H1 (cell line): ENCODE data around the gene RTP2. TPM values are rescaled to one million over a fixed set of nuclear protein-coding genes. Genes with fewer than 3 reads are reported as not detected.

Source experiments
- CTCF ChIA-PET: fragments of 300-600 bp; sonication (Branson Sonifier 250); formaldehyde crosslinking; loops from one replicate; lab custom pipeline; 2021; ENCODE audit not compliant: partially characterized antibody; lab: Charles Lee
- POLR2A ChIA-PET: fragments of 300-600 bp; sonication (Branson Sonifier 250); formaldehyde crosslinking; loops from one replicate; lab custom pipeline; 2021; ENCODE audit warnings: inconsistent platforms; ENCODE audit not compliant: partially characterized antibody; lab: Charles Lee
- DNase-seq, 2 experiments: peaks; one replicate each; pipeline versions ENCODE4 v3.0.0 to v3.0.0-alpha.2; 2010 to 2022; ENCODE audit warnings: low spot score in 2 of 2, low read depth in 1 of 2, mixed read lengths in 1 of 2
- FAIRE-seq: peaks from 2 replicates; lab custom pipeline; 2011; peaks lifted over from hg19 to GRCh38; lab: Jason Lieb, UNC
- H2AFZ ChIP-seq: 2 replicates; pipeline ENCODE4 v1.8.1; 2012; ENCODE audit warnings: low read length, inconsistent platforms
- H2AK5ac ChIP-seq: 2 replicates; pipeline ENCODE4 v1.6.1; 2013; ENCODE audit warnings: low read depth, low read length
- H2BK120ac ChIP-seq: replicated peaks from 2 replicates; pipeline ENCODE3; 2013; ENCODE audit warnings: low read depth, low read length, inconsistent platforms
- H2BK12ac ChIP-seq: 2 replicates; pipeline ENCODE4 v1.6.1; 2013; ENCODE audit warnings: low read depth, low read length
- H2BK15ac ChIP-seq: 2 replicates; pipeline ENCODE4 v1.6.1; 2013; ENCODE audit warnings: low read length
- H2BK20ac ChIP-seq: 2 replicates; pipeline ENCODE4 v1.6.1; 2013; ENCODE audit warnings: low read length
- H2BK5ac ChIP-seq: 2 replicates; pipeline ENCODE4 v1.6.1; 2013; ENCODE audit warnings: low read depth, low read length
- H3K14ac ChIP-seq: 2 replicates; pipeline ENCODE4 v1.6.1; 2013; ENCODE audit warnings: inconsistent platforms; ENCODE audit not compliant: insufficient read length
- H3K18ac ChIP-seq: 2 replicates; pipeline ENCODE4 v1.6.1; 2013; ENCODE audit warnings: low read length; ENCODE audit errors: extremely low read depth
- H3K23ac ChIP-seq: 2 replicates; pipeline ENCODE4 v1.6.1; 2013; ENCODE audit warnings: inconsistent platforms; ENCODE audit not compliant: insufficient read length
- H3K23me2 ChIP-seq: 2 replicates; pipeline ENCODE4 v1.6.1; 2013; ENCODE audit warnings: low read depth, low read length
- H3K27ac ChIP-seq: 2 replicates; pipeline ENCODE4 v1.6.1; 2011; ENCODE audit warnings: low read depth, low read length, inconsistent platforms
- H3K27me3 ChIP-seq, 4 experiments: replicated peaks in 1 of 4; 1 replicate in 1 of 4; 2 replicates in 3 of 4; pipeline versions ENCODE4 v1.6.1 to v1.8.1; 2011 to 2013; ENCODE audit warnings: low read length in 3 of 4, mild to moderate bottlenecking in 3 of 4, inconsistent platforms in 2 of 4, mixed read lengths in 2 of 4, moderate library complexity in 1 of 4; ENCODE audit not compliant: control insufficient read depth in 3 of 4, insufficient read depth in 3 of 4; ENCODE audit errors: extremely low read depth in 1 of 4
- H3K36me3 ChIP-seq, 4 experiments: 2 replicates each; pipeline versions ENCODE4 v1.6.1 to v1.8.1; 2011 to 2013; ENCODE audit warnings: mild to moderate bottlenecking in 4 of 4, low read length in 3 of 4, moderate library complexity in 2 of 4, control low read depth in 1 of 4, inconsistent platforms in 1 of 4; ENCODE audit not compliant: insufficient read depth in 4 of 4, control insufficient read depth in 2 of 4
- H3K4ac ChIP-seq: replicated peaks from 2 replicates; pipeline ENCODE3; 2013; ENCODE audit warnings: low read length, low read depth, mixed read lengths, inconsistent platforms; ENCODE audit not compliant: insufficient read length
- H3K4me1 ChIP-seq, 4 experiments: replicated peaks in 1 of 4; 1 replicate in 1 of 4; 2 replicates in 3 of 4; pipeline versions ENCODE4 v1.6.1 to v1.8.1; 2011 to 2013; ENCODE audit warnings: low read length in 3 of 4, inconsistent platforms in 2 of 4, mixed read lengths in 1 of 4; ENCODE audit not compliant: insufficient read depth in 4 of 4, control insufficient read depth in 3 of 4
- H3K4me2 ChIP-seq, 2 experiments: 2 replicates each; pipeline versions ENCODE4 v1.6.1 to v1.8.1; 2011 to 2013; ENCODE audit warnings: low read depth in 2 of 2, low read length in 2 of 2, control low read depth in 1 of 2, inconsistent platforms in 1 of 2, mild to moderate bottlenecking in 1 of 2; ENCODE audit not compliant: insufficient read depth in 1 of 2
- H3K4me3 ChIP-seq, 4 experiments: fragments of 200-600, 300-600 bp in 1 of 4; sonication (generic), shearing (Covaris generic), sonication (Bioruptor Twin) in 1 of 4; 2 replicates each; pipeline versions ENCODE4 v1.5.1 to v1.8.1; 2011 to 2016; ENCODE audit warnings: low read length in 4 of 4, low read depth in 3 of 4, control low read depth in 2 of 4, inconsistent platforms in 2 of 4, mild to moderate bottlenecking in 2 of 4, mixed read lengths in 1 of 4, moderate library complexity in 1 of 4; ENCODE audit not compliant: insufficient read depth in 2 of 4; ENCODE audit errors: extremely low read depth in 1 of 4
- H3K56ac ChIP-seq: replicated peaks from 2 replicates; pipeline ENCODE3; 2013; ENCODE audit warnings: low read depth, mild to moderate bottlenecking, mixed read lengths, low read length, inconsistent platforms; ENCODE audit not compliant: insufficient read length
- H3K79me1 ChIP-seq: 2 replicates; pipeline ENCODE4 v1.6.1; 2013; ENCODE audit warnings: low read depth, low read length, control low read depth
- H3K79me2 ChIP-seq, 2 experiments: 2 replicates each; pipeline versions ENCODE4 v1.6.1 to v1.8.1; 2012 to 2013; ENCODE audit warnings: low read length in 2 of 2, mild to moderate bottlenecking in 2 of 2, inconsistent platforms in 1 of 2; ENCODE audit not compliant: insufficient read depth in 2 of 2, control insufficient read depth in 1 of 2
- H3K9ac ChIP-seq, 4 experiments: replicated peaks in 1 of 4; 1 replicate in 1 of 4; 2 replicates in 3 of 4; pipeline versions ENCODE4 v1.6.1 to v1.8.1; 2011 to 2013; ENCODE audit warnings: low read depth in 3 of 4, low read length in 3 of 4, control low read depth in 2 of 4, mild to moderate bottlenecking in 2 of 4, moderate library complexity in 2 of 4, inconsistent platforms in 1 of 4; ENCODE audit errors: extremely low read depth in 1 of 4
- H3K9me3 ChIP-seq, 2 experiments: 2 replicates each; pipeline versions ENCODE4 v1.6.1 to v1.8.1; 2012 to 2013; ENCODE audit warnings: mild to moderate bottlenecking in 2 of 2, moderate library complexity in 2 of 2, control low read depth in 1 of 2, inconsistent platforms in 1 of 2, low read depth in 1 of 2, low read length in 1 of 2, mixed read lengths in 1 of 2; ENCODE audit not compliant: insufficient read depth in 2 of 2
- H4K20me1 ChIP-seq, 2 experiments: replicated peaks in 1 of 2; 2 replicates each; pipeline versions ENCODE3 to v1.8.1; 2011 to 2013; ENCODE audit warnings: inconsistent platforms in 2 of 2, low read length in 2 of 2, mild to moderate bottlenecking in 1 of 2; ENCODE audit not compliant: insufficient read depth in 2 of 2, control insufficient read depth in 1 of 2
- H4K5ac ChIP-seq: 2 replicates; pipeline ENCODE4 v1.6.1; 2013; ENCODE audit warnings: low read length, low read depth, mixed read lengths, inconsistent platforms; ENCODE audit not compliant: insufficient read length
- H4K8ac ChIP-seq: 2 replicates; pipeline ENCODE4 v1.8.0; 2013; ENCODE audit warnings: mild to moderate bottlenecking, moderate library complexity, low read length, inconsistent platforms; ENCODE audit not compliant: insufficient read depth; ENCODE audit errors: extremely low read depth
- H4K91ac ChIP-seq: replicated peaks from 2 replicates; pipeline ENCODE3; 2013; ENCODE audit warnings: low read length, mixed read lengths, inconsistent platforms; ENCODE audit not compliant: insufficient read length
- BCL11A ChIP-seq, 2 experiments: IDR thresholded peaks; one replicate each; pipeline ENCODE4 v1.6.1; 2011; ENCODE audit warnings: low read depth in 2 of 2, low read length in 2 of 2, mild to moderate bottlenecking in 2 of 2
- BRCA1 ChIP-seq: IDR thresholded peaks from 2 replicates; pipeline ENCODE4 v1.6.1; 2012; ENCODE audit warnings: low read depth, low read length, improper control_type of control experiment
- CHD2 ChIP-seq: IDR thresholded peaks from 2 replicates; pipeline ENCODE4 v1.6.1; 2012; ENCODE audit warnings: low read length, improper control_type of control experiment
- NANOG ChIP-seq: IDR thresholded peaks from 2 replicates; pipeline ENCODE4 v1.6.1; 2011; ENCODE audit warnings: low read length, low read depth, mild to moderate bottlenecking, inconsistent platforms; ENCODE audit not compliant: insufficient read depth, poor library complexity, severe bottlenecking
- NRF1 ChIP-seq: IDR thresholded peaks from 2 replicates; pipeline ENCODE4 v1.6.1; 2011; ENCODE audit warnings: mild to moderate bottlenecking, low read depth, low read length, improper control_type of control experiment
- PHF8 ChIP-seq: fragments of 200-600 bp; sonication (generic); conservative IDR thresholded peaks from 2 replicates; pipeline ENCODE4 v1.7.1; 2012; ENCODE audit warnings: low read depth, mild to moderate bottlenecking, inconsistent platforms, low read length, moderate library complexity
- POU5F1 ChIP-seq: IDR thresholded peaks from 2 replicates; pipeline ENCODE4 v1.6.1; 2011; ENCODE audit warnings: low read depth, mild to moderate bottlenecking, low read length, moderate library complexity
- SIN3A ChIP-seq, 2 experiments: IDR thresholded peaks in 1 of 2; conservative IDR thresholded peaks in 1 of 2; 2 replicates each; pipeline ENCODE4 v1.6.1; 2011 to 2012; ENCODE audit warnings: low read length in 2 of 2, improper control_type of control experiment in 1 of 2, low read depth in 1 of 2, mild to moderate bottlenecking in 1 of 2
- SP4 ChIP-seq: IDR thresholded peaks from 2 replicates; pipeline ENCODE4 v1.6.1; 2012; ENCODE audit warnings: low read length, inconsistent platforms
- SRF ChIP-seq: IDR thresholded peaks from 2 replicates; pipeline ENCODE4 v1.6.1; 2011; ENCODE audit warnings: mild to moderate bottlenecking, low read depth, low read length, moderate library complexity
- TCF12 ChIP-seq: IDR thresholded peaks from 2 replicates; pipeline ENCODE4 v1.6.1; 2011; ENCODE audit warnings: low read depth, mild to moderate bottlenecking, low read length
- TEAD4 ChIP-seq: IDR thresholded peaks from 2 replicates; pipeline ENCODE4 v1.6.1; 2012; ENCODE audit warnings: low read depth, low read length, inconsistent platforms, mixed read lengths
- USF2 ChIP-seq: IDR thresholded peaks from 2 replicates; pipeline ENCODE4 v1.6.1; 2011; ENCODE audit warnings: low read length, improper control_type of control experiment
- WGBS, 2 experiments: shearing (Covaris generic) in 1 of 2; methylation state at CpG; one replicate each; pipeline versions ENCODE4 v1.1.6 to v1.1.7; 2013 to 2015; ENCODE audit warnings: low lambda C conversion rate in 2 of 2, mixed read lengths in 2 of 2, inconsistent platforms in 1 of 2, low coverage in 1 of 2, missing lambda C conversion rate in 1 of 2; ENCODE audit not compliant: insufficient replicate concordance in 2 of 2, insufficient coverage in 1 of 2, insufficient read length in 1 of 2; ENCODE audit errors: extremely low coverage in 1 of 2, missing lambda C conversion rate in 1 of 2; 5-methylcytosine and 5-hydroxymethylcytosine counted together
- polyA plus RNA-seq, 7 experiments: library from polyadenylated mRNA; depleted of rRNA in 3 of 7; stranded (reverse) in 5 of 7; unstranded in 2 of 7; fragments of >200 nt in 5 of 7; fragments of 200-250 nt in 2 of 7; gene quantifications; 1 replicate in 5 of 7; 2 replicates in 1 of 7; 4 replicates in 1 of 7; pipeline versions ENCODE4 v1.2.1 to v1.2.3, GENCODE V29; 2011 to 2013; ENCODE audit warnings: missing spikeins in 2 of 7, mixed read lengths in 2 of 7
- total RNA-seq: library from RNA; stranded (reverse); fragmentation: NEBNext Ultra II Directional; extraction: Animal tissue kit (Norgen Biotek cat#: 25700); gene quantifications from 2 replicates; pipeline ENCODE4 v1.2.1, GENCODE V29; 2021

The RTP2 gene
- total and polyA plus RNA-seq, 2 of the 8 experiments (the other 6 are each of a cell fraction or from before 2014, with no cell fraction given): not detected

- H3K9me3 ChIP-seq: peaks cover 3 to 7% of the 10 kb centered on the region in 2 experiments; a peak in 3 of 4 replicates
- no peak for FAIRE-seq
- TF ChIP-seq SP4: no peak
- no peak for TF ChIP-seq CHD2
- TF ChIP-seq SRF: no peak
- TF ChIP-seq BRCA1: no peak
- TF ChIP-seq POU5F1: no peak
- no peak for TF ChIP-seq SIN3A (conservative IDR thresholded peaks at IDR 0.05 in 1 of 2, IDR thresholded peaks at IDR 0.05 in 1 of 2; ENCODE audit: low read depth in 1 of 2, low read length in 2 of 2)
- TF ChIP-seq NANOG: no peak
- TF ChIP-seq NRF1: no peak
- TF ChIP-seq USF2: no peak
- TF ChIP-seq TEAD4: no peak
- no peak for TF ChIP-seq BCL11A (IDR thresholded peaks at IDR 0.05; ENCODE audit: low read depth in 2 of 2, low read length in 2 of 2)
- no peak for TF ChIP-seq TCF12
- no peak for TF ChIP-seq PHF8
Observed at GRCh38 chr3:187684880-187685279, 17.5 kb downstream of the RTP2 start.

More at GRCh38 chr3:187684880-187685279, 17.5 kb downstream of the RTP2 start:
- DNase-seq: no peak
- Histone ChIP-seq H3K56ac (no peak overlapping the region), H3K79me1 (no peaks in the 10 kb centered on the region), H3K27me3 (no peaks in the 10 kb centered on the region), H3K4me3 (no peak overlapping the region), H2BK20ac (no peak overlapping the region), H3K18ac (no peak overlapping the region), H3K14ac (no peak overlapping the region), H3K36me3 (no peaks in the 10 kb centered on the region), H4K20me1 (no peaks in the 10 kb centered on the region), H2BK15ac (no peak overlapping the region), H4K5ac (no peak overlapping the region), H3K9ac (no peak overlapping the region), H3K4ac (no peak overlapping the region), H2BK5ac (no peak overlapping the region), H3K27ac (no peak overlapping the region), H2BK120ac (no peak overlapping the region), H3K23me2 (no peaks in the 10 kb centered on the region), H2AFZ (no peak overlapping the region), H3K23ac (no peak overlapping the region), H2AK5ac (no peak overlapping the region), H4K8ac (no peak overlapping the region), H2BK12ac (no peak overlapping the region), H4K91ac (no peak overlapping the region), H3K79me2 (no peaks in the 10 kb centered on the region), H3K4me1 (no peaks in the 10 kb centered on the region), H3K4me2 (no peak overlapping the region)
- POLR2A ChIA-PET: no interaction called here
- CTCF ChIA-PET: interaction anchor here (20.1 kb wide), 1 partner anchor 358 kb away, joined by 947 read pairs; no protein-coding TSS in a partner anchor
- WGBS, 2 experiments: 92% methylated on average over 2 of the region's 2 CpGs; no CpG with 5 or more reads in 1 of the 2 experiments
